ENCODE data around the gene NUDT3. TPM values are rescaled to one million over a fixed set of nuclear protein-coding genes. Genes with fewer than 3 reads are reported as not detected.

Gene NUDT3
- total and polyA plus RNA-seq, 4 experiments from 2014 or later = 7.0 to 25.9 (median 18.0) TPM

DNA sequence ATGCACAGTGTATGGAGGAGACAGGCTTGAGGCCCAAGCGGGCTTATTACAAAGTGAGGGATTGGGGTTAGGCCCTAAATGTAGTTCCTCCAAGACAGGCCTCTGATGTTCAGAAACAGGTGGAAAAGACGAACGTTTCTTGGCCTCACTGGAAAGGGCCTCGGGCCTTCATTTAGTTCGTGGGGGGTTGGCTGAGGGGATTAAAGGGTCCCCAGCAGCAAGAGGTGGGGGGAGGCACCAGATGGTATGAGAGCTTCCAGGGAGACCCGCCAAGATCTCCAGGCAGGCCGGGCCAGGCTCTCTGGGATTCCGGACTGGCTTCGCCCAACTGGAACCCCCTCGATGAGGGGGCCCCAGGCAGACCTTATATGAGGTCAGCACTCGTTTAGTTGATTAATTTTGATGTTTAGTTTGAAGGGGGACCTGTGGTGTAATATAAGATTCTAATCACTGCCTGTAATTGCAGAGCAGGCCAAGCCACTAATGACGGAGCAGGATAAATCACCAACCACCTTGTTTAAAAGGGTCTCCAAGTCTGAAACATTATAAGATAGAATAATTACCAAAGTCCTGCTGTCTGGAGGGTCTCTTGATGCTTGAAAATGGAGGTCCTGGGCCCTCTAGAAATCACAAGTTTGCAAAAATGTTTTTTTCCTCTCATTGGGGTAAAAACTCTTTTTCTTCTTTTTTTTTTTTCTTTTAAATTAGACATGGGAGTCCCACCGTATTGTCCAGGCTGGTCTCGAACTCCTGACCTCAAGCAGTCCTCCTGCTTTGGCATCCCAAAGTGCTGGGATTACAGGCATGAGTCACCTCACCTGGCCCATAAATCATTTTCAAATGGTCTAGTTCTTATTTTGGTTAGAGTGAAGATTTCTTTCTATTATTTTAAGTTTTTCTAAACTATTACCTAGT, 153.6 kb downstream of the NUDT3 start:
- Mint-ChIP-seq H3K27me3 (no peaks in the 10 kb centered on the region), H3K27ac (peak overlapping the region; percentile 83 to 94 (median 91))

GRCh38 chr6:34237722-34238584, 154.5 kb downstream of the NUDT3 start:
- Histone ChIP-seq H3K9me3 (ENCODE audit: control insufficient read depth in 1 of 2, low read length in 2 of 2) (no peaks in the 10 kb centered on the region), H3K36me3 (ENCODE audit: insufficient read depth, low read length) (peaks cover 23% of the 10 kb centered on the region), H3K4me1 (ENCODE audit: insufficient read depth, low read length) (peaks cover 44% of the 10 kb centered on the region), H3K4me3 (ENCODE audit: low read length in 2 of 2) (peak overlapping the region; percentile 63 to 65), H3K27me3 (ENCODE audit: insufficient read depth, low read length) (no peaks in the 10 kb centered on the region), H3K27ac (ENCODE audit: low read depth, low read length) (peak overlapping the region; percentile 75)
- Mint-ChIP-seq H3K27ac (peak overlapping the region; percentile 83 to 94 (median 91)), H3K27me3 (no peaks in the 10 kb centered on the region), H3K36me3 (peaks cover 16 to 32% of the 10 kb centered on the region in 2 donors), H3K4me1 (peaks cover 19 to 64% (median 39%) of the 10 kb centered on the region in 4 donors), H3K9me3 (no peaks in the 10 kb centered on the region), H3K4me3 (peak overlapping the region; percentile 84 to 90 (median 88))
- intact Hi-C loops (cut with micrococcal nuclease) = loop anchor here (2.0 to 5.0 kb wide), 4 partner anchors 155 to 1266 kb away; partner anchors contain the start of genes ILRUN, NUDT3 and UQCC2
- DNase-seq = peak; percentile 70 to 85 (median 75)
- ChIA-PET CTCF (ENCODE audit: partially characterized antibody) (interaction anchor here (1.3 to 2.3 kb wide), 3 partner anchors 11 to 14 kb away, joined by 4 to 12 read pairs (median 5); partner anchors contain the start of gene SMIM29), POLR2A (ENCODE audit: partially characterized antibody) (interaction anchor here (0.7 to 2.2 kb wide), 10 partner anchors 10 to 427 kb away, joined by 3 to 140 read pairs (median 14); partner anchors contain the start of genes NUDT3, RPS10 and SMIM29)

More for the DNA sequence above, 153.6 kb downstream of the NUDT3 start:
- H3K4me3 ChIP-seq (ENCODE audit: low read length in 2 of 2) = peak overlapping the region; percentile 63 to 65
- peaks cover 31% of the 10 kb centered on the region for H3K36me3 ChIP-seq (ENCODE audit: insufficient read depth, low read length)
- H3K27me3 ChIP-seq (ENCODE audit: insufficient read depth, low read length) = no peaks in the 10 kb centered on the region
- no peak for DNase-seq
- H3K27ac ChIP-seq (ENCODE audit: low read depth, low read length) = peak overlapping the region; percentile 75
- Mint-ChIP-seq H3K4me1 (peaks cover 26 to 70% (median 47%) of the 10 kb centered on the region in 4 donors), H3K36me3 (peaks cover 17 to 41% of the 10 kb centered on the region in 2 donors), H3K9me3 (no peaks in the 10 kb centered on the region), H3K4me3 (peak overlapping the region; percentile 78 to 90 (median 86))
- no peaks in the 10 kb centered on the region for H3K9me3 ChIP-seq (ENCODE audit: control insufficient read depth in 1 of 2, low read length in 2 of 2)
- CTCF ChIA-PET (ENCODE audit: partially characterized antibody) = no interaction called here
- intact Hi-C loops (cut with micrococcal nuclease) = loop anchor here (5.0 kb wide), 3 partner anchors 458 to 1267 kb away; partner anchors contain the start of genes ILRUN and UQCC2
- POLR2A ChIA-PET (ENCODE audit: partially characterized antibody) = interaction anchor here (0.7 kb wide), 1 partner anchor 9 kb away, joined by 3 read pairs; no protein-coding TSS in a partner anchor
- H3K4me1 ChIP-seq (ENCODE audit: insufficient read depth, low read length) = peaks cover 52% of the 10 kb centered on the region

DNA sequence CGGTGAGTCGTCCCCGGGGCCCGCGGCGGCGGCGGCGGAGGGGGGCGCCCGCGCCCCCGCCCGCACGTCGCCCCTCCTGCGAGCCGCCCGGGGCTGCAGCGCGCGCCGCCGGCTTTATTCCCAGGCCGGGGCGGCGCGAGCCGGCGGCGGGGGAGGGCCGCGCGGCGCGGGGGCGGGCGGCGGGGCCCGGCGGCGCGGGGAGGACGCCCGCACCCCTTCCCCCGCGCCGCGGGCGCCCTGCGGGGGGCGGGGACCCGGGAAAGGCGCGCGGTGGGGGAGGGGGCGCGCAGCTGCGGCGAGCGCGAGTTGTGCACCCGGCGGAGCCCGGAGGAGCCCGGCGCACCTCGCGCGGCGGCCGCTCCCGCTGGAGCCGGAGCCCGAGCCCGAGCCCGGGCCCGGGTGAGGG, 155.2 kb downstream of the NUDT3 start:
- Mint-ChIP-seq H3K4me1 (peaks cover 15 to 58% (median 35%) of the 10 kb centered on the region in 4 donors), H3K9me3 (no peaks in the 10 kb centered on the region), H3K27me3 (no peaks in the 10 kb centered on the region), H3K27ac (peak overlapping the region in 1 of 7 donors; percentile 100), H3K4me3 (peak overlapping the region in 1 of 8 donors; percentile 90), H3K36me3 (peaks cover 9 to 26% of the 10 kb centered on the region in 2 donors)
- Histone ChIP-seq H3K4me3 (ENCODE audit: low read length in 2 of 2) (peak overlapping the region in 1 of 2 donors; percentile 79), H3K27me3 (ENCODE audit: insufficient read depth, low read length) (no peaks in the 10 kb centered on the region), H3K36me3 (ENCODE audit: insufficient read depth, low read length) (peaks cover 17% of the 10 kb centered on the region), H3K9me3 (ENCODE audit: control insufficient read depth in 1 of 2, low read length in 2 of 2) (no peaks in the 10 kb centered on the region), H3K4me1 (ENCODE audit: insufficient read depth, low read length) (peaks cover 37% of the 10 kb centered on the region), H3K27ac (ENCODE audit: low read depth, low read length) (peak overlapping the region; percentile 97)
- peak in 4 of 5 donors; percentile 29 to 36 (median 34) for DNase-seq
- ChIA-PET CTCF (ENCODE audit: partially characterized antibody) (interaction anchor here (0.9 to 2.3 kb wide), 6 partner anchors 11 to 371 kb away, joined by 3 to 12 read pairs (median 4); partner anchors contain the start of gene SMIM29), POLR2A (ENCODE audit: partially characterized antibody) (interaction anchor here (0.6 to 2.2 kb wide), 24 partner anchors 7 to 1636 kb away, joined by 3 to 140 read pairs (median 4); partner anchors contain the start of genes NUDT3, RPS10, SMIM29 and SNRPC)
- intact Hi-C loops (cut with micrococcal nuclease) = loop anchor here (2.0 to 5.0 kb wide), 4 partner anchors 155 to 1265 kb away; partner anchors contain the start of genes ILRUN, NUDT3 and UQCC2

DNA sequence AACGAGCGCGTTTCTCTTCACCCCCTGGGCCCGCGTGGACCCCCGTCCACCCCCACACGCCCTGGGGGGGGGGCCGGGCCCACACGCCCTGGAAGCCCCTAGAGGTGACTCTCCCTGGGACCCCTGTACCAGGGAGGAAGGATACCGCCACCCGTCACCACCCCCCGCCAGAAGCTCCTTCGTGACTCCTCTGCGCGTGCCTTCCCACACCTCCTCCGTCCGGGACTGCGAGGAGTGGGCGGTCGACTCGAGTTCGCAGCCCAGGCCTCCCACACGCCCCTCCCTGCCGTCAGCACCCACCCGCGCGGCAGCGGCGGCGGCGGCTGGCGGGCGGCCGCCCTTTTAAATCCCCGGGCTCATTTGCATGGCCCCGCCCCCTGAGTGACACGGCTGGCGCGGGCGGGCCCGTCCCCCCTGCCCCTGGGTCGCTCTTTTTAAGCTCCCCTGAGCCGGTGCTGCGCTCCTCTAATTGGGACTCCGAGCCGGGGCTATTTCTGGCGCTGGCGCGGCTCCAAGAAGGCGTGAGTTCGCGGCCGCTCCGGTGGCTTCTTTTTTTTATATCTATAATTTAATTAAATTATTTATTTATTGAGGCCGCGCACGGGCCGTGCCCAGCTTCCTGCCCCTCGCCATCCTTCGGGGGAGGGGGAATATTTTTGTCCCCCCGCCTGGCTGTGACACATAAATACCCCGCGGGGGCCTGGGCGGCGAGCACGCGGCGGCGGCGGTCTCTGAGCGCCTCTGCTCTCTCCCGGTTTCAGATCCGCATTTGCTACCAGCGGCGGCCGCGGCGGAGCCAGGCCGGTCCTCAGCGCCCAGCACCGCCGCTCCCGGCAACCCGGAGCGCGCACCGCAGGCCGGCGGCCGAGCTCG, 155.8 kb downstream of the NUDT3 start, which contains the start of gene HMGA1:
Gene HMGA1, plus strand, starts transcription at position 431 of the 873 bp plus-strand sequence. CDS start 3,908 bp downstream, outside the sequence.
- no peaks in the 10 kb centered on the region for H3K27me3 Mint-ChIP-seq
- ChIA-PET POLR2A (ENCODE audit: partially characterized antibody) (interaction anchor here (0.6 to 2.2 kb wide), 29 partner anchors 8 to 1636 kb away, joined by 3 to 140 read pairs (median 4); partner anchors contain the start of genes BLTP3A, HLA-DPB1, NUDT3 and RPS10), CTCF (ENCODE audit: partially characterized antibody) (interaction anchor here (0.9 to 2.3 kb wide), 6 partner anchors 12 to 372 kb away, joined by 3 to 12 read pairs (median 4); partner anchors contain the start of gene SMIM29)
- Histone ChIP-seq H3K36me3 (ENCODE audit: insufficient read depth, low read length) (peaks cover 11% of the 10 kb centered on the region), H3K4me3 (ENCODE audit: low read length in 2 of 2) (peak within 1 kb of the TSS; percentile 57 to 79), H3K9me3 (ENCODE audit: control insufficient read depth in 1 of 2, low read length in 2 of 2) (no peaks in the 10 kb centered on the region), H3K4me1 (ENCODE audit: insufficient read depth, low read length) (peaks cover 31% of the 10 kb centered on the region), H3K27ac (ENCODE audit: low read depth, low read length) (peak within 1 kb of the TSS; percentile 97), H3K27me3 (ENCODE audit: insufficient read depth, low read length) (no peaks in the 10 kb centered on the region)
- H3K4me1 Mint-ChIP-seq = peaks cover 15 to 51% (median 30%) of the 10 kb centered on the region in 4 donors
- peak; percentile 83 to 92 (median 85) for DNase-seq
- peaks cover 5 to 20% of the 10 kb centered on the region in 2 donors for H3K36me3 Mint-ChIP-seq
- intact Hi-C loops (cut with micrococcal nuclease) = loop anchor here (1.0 to 5.0 kb wide), 7 partner anchors 12 to 1264 kb away; partner anchors contain the start of genes ILRUN, NUDT3, SMIM29 and UQCC2
- no peaks in the 10 kb centered on the region for H3K9me3 Mint-ChIP-seq
- peak within 1 kb of the TSS; percentile 91 to 99 (median 94) for H3K4me3 Mint-ChIP-seq
- peak within 1 kb of the TSS; percentile 97 to 100 (median 99) for H3K27ac Mint-ChIP-seq

GRCh38 chr6:34236131-34236442, 156.4 kb downstream of the NUDT3 start:
- Histone ChIP-seq H3K4me1 (ENCODE audit: insufficient read depth, low read length) (peaks cover 28% of the 10 kb centered on the region), H3K36me3 (ENCODE audit: insufficient read depth, low read length) (peaks cover 5% of the 10 kb centered on the region), H3K9me3 (ENCODE audit: control insufficient read depth in 1 of 2, low read length in 2 of 2) (no peaks in the 10 kb centered on the region), H3K27me3 (ENCODE audit: insufficient read depth, low read length) (no peaks in the 10 kb centered on the region), H3K4me3 (ENCODE audit: low read length in 2 of 2) (peak overlapping the region; percentile 57 to 79), H3K27ac (ENCODE audit: low read depth, low read length) (peak overlapping the region; percentile 97)
- Mint-ChIP-seq H3K4me1 (peaks cover 14 to 45% (median 27%) of the 10 kb centered on the region in 4 donors), H3K9me3 (no peaks in the 10 kb centered on the region), H3K4me3 (peak overlapping the region; percentile 91 to 99 (median 94)), H3K27ac (peak overlapping the region; percentile 97 to 100 (median 99)), H3K27me3 (no peaks in the 10 kb centered on the region), H3K36me3 (peaks cover 3 to 14% of the 10 kb centered on the region in 2 donors)
- POLR2A ChIA-PET (ENCODE audit: partially characterized antibody) = interaction anchor here (0.8 to 2.2 kb wide), 19 partner anchors 9 to 1264 kb away, joined by 3 to 140 read pairs (median 5); partner anchors contain the start of genes BLTP3A, NUDT3, RPS10 and SMIM29
- peak; percentile 79 to 89 (median 81) for DNase-seq
- CTCF ChIA-PET (ENCODE audit: partially characterized antibody) = interaction anchor here (1.0 to 2.3 kb wide), 3 partner anchors 13 to 373 kb away, joined by 4 to 12 read pairs (median 6); partner anchors contain the start of gene SMIM29
- intact Hi-C loops (cut with micrococcal nuclease) = loop anchor here (1.0 to 5.0 kb wide), 7 partner anchors 12 to 1264 kb away; partner anchors contain the start of genes ILRUN, NUDT3, SMIM29 and UQCC2
